HepG2 (cell line): ENCODE results near the gene ZNF189. TPM values are rescaled to one million over a fixed set of nuclear protein-coding genes. Genes with fewer than 3 reads are reported as not detected.
A peak's percentile ranks its signal among the peaks of the same experiment; 100 is the strongest.

Source experiments
- ATAC-seq: fragments of 200-7000 bp; cut with Tn5 transposase; 3 replicates; pipeline ENCODE4 v1.9.1; 2020; ENCODE audit warnings: mild to moderate bottlenecking, moderate library complexity
- BruUV-seq: library from RNA; stranded (reverse); fragments of 400-500 nt; replicated peaks from 2 replicates; lab custom pipeline; 2021; lab: Mats Ljungman, UMichigan
- CTCF ChIA-PET: fragments of 300-600 bp; formaldehyde crosslinking; extraction: SDS; loops from one replicate; lab custom pipeline; 2021; ENCODE audit warnings: low total read pairs, inconsistent platforms, low intra/inter-chr PET ratio; lab: Yijun Ruan, JAX
- POLR2A ChIA-PET: fragments of 350-600 bp; sonication (Branson Sonifier 250); formaldehyde crosslinking; loops from one replicate; lab custom pipeline; 2020; ENCODE audit warnings: antibody characterized with exemption, inconsistent platforms; lab: Yijun Ruan, JAX
- DNase-seq: peaks from one replicate; pipeline ENCODE4 v3.0.0-alpha.2; 2015; ENCODE audit warnings: low spot score
- FAIRE-seq: peaks from 3 replicates; lab custom pipeline; 2011; peaks lifted over from hg19 to GRCh38; lab: Jason Lieb, UNC
- H2AFZ ChIP-seq: one replicate; pipeline ENCODE4 v1.6.1; 2011; ENCODE audit warnings: low read length, inconsistent platforms
- H3K27ac ChIP-seq: fragments of 300-600 bp; 3 replicates; pipeline ENCODE4 v1.8.0; 2011; ENCODE audit warnings: mixed run types, mild to moderate bottlenecking, mixed read lengths, low read length, inconsistent platforms; ENCODE audit not compliant: insufficient read depth; ENCODE audit errors: extremely low read length
- H3K27me3 ChIP-seq, 2 experiments: fragments of 200-600 bp in 1 of 2; 2 replicates in 1 of 2; 3 replicates in 1 of 2; pipeline versions ENCODE4 v1.6.0 to v1.8.0; 2011; ENCODE audit warnings: low read length in 2 of 2, mild to moderate bottlenecking in 2 of 2, moderate library complexity in 2 of 2, inconsistent platforms in 1 of 2; ENCODE audit not compliant: insufficient read depth in 2 of 2, control insufficient read depth in 1 of 2
- H3K36me3 ChIP-seq, 2 experiments: fragments of 200-600 bp in 1 of 2; replicated peaks in 1 of 2; 2 replicates in 1 of 2; 3 replicates in 1 of 2; pipeline versions ENCODE4 v1.5.1 to v1.8.0; 2011; ENCODE audit warnings: low read length in 2 of 2, inconsistent platforms in 1 of 2; ENCODE audit not compliant: insufficient read depth in 2 of 2, control insufficient read depth in 1 of 2
- H3K4me1 ChIP-seq: 2 replicates; pipeline ENCODE4 v1.5.1; 2012; ENCODE audit warnings: low read length, inconsistent platforms; ENCODE audit not compliant: insufficient read depth
- H3K4me2 ChIP-seq: 2 replicates; pipeline ENCODE4 v1.6.0; 2011; ENCODE audit warnings: low read depth, low read length, inconsistent platforms
- H3K4me3 ChIP-seq, 3 experiments: fragments of 200-600 bp in 1 of 3; sonication (generic), shearing (Covaris generic) in 1 of 3; replicated peaks in 1 of 3; 2 replicates each; pipeline ENCODE4 v1.5.1; 2011 to 2016; ENCODE audit warnings: low read length in 3 of 3, inconsistent platforms in 2 of 3, low read depth in 2 of 3, mild to moderate bottlenecking in 2 of 3, control low read depth in 1 of 3, mixed read lengths in 1 of 3; ENCODE audit not compliant: insufficient read depth in 1 of 3
- H3K79me2 ChIP-seq: one replicate; pipeline ENCODE4 v1.6.1; 2011; ENCODE audit warnings: low read length, inconsistent platforms; ENCODE audit not compliant: insufficient read depth
- H3K9ac ChIP-seq: 2 replicates; pipeline ENCODE4 v1.6.0; 2011; ENCODE audit warnings: mild to moderate bottlenecking, low read depth, low read length, inconsistent platforms; ENCODE audit not compliant: insufficient read depth
- H3K9me3 ChIP-seq: 2 replicates; pipeline ENCODE4 v1.5.1; 2012; ENCODE audit warnings: mild to moderate bottlenecking, low read length
- H4K20me1 ChIP-seq: 2 replicates; pipeline ENCODE4 v1.6.0; 2011; ENCODE audit warnings: inconsistent platforms, mild to moderate bottlenecking, low read length, moderate library complexity; ENCODE audit not compliant: insufficient read depth
- BHLHE40 ChIP-seq: IDR thresholded peaks from 2 replicates; pipeline ENCODE4 v1.6.1; 2011; ENCODE audit warnings: low read length, improper control_type of control experiment
- DBP ChIP-seq: sonication (generic); formaldehyde crosslinking; IDR thresholded peaks from 2 replicates; pipeline ENCODE4 v1.4.0; 2020; ENCODE audit warnings: missing genetic modification reagents; ENCODE audit errors: not compliant biosample characterization
- GFI1 ChIP-seq: sonication (generic); formaldehyde crosslinking; IDR thresholded peaks from 2 replicates; pipeline ENCODE4 v1.5.0; 2020; ENCODE audit warnings: missing genetic modification reagents, mild to moderate bottlenecking, borderline replicate concordance
- HOXA5 ChIP-seq: sonication (generic); formaldehyde crosslinking; IDR thresholded peaks from 2 replicates; pipeline ENCODE4 v1.4.0; 2020; ENCODE audit warnings: missing genetic modification reagents
- HOXA9 ChIP-seq: sonication (generic); formaldehyde crosslinking; IDR thresholded peaks from 2 replicates; pipeline ENCODE4 v1.8.1; 2022; ENCODE audit warnings: missing genetic modification reagents, mild to moderate bottlenecking, moderate library complexity, borderline replicate concordance
- MTERF4 ChIP-seq: sonication (generic); formaldehyde crosslinking; IDR thresholded peaks from 2 replicates; pipeline ENCODE4 v1.8.0; 2023; ENCODE audit warnings: mild to moderate bottlenecking, missing genetic modification reagents
- NR2F2 ChIP-seq: IDR thresholded peaks from 2 replicates; pipeline ENCODE4 v1.6.1; 2012; ENCODE audit warnings: low read depth, inconsistent platforms, borderline replicate concordance
- PRMT3 ChIP-seq: sonication (generic); formaldehyde crosslinking; IDR thresholded peaks from 2 replicates; pipeline ENCODE4 v1.8.1; 2022; ENCODE audit warnings: low read depth, mild to moderate bottlenecking, moderate library complexity, missing genetic modification reagents, borderline replicate concordance
- SIX1 ChIP-seq: sonication (generic); formaldehyde crosslinking; IDR thresholded peaks from 2 replicates; pipeline ENCODE4 v1.4.0; 2020; ENCODE audit warnings: missing genetic modification reagents, borderline replicate concordance
- SKI ChIP-seq: fragments of 450-650 bp; IDR thresholded peaks from one replicate; pipeline ENCODE4 v1.6.1; 2018; ENCODE audit warnings: mild to moderate bottlenecking; ENCODE audit not compliant: partially characterized antibody
- SP1 ChIP-seq, 2 experiments: fragments of 450-650 bp in 1 of 2; sonication (generic) in 1 of 2; formaldehyde crosslinking in 1 of 2; IDR thresholded peaks; 2 replicates each; pipeline versions ENCODE4 v1.4.0 to v1.6.1; 2016 to 2020; ENCODE audit warnings: missing genetic modification reagents in 1 of 2
- SRSF9 ChIP-seq: fragments of 200-400 bp; formaldehyde crosslinking; IDR thresholded peaks from 2 replicates; pipeline ENCODE4 v1.6.1; 2018; ENCODE audit warnings: borderline replicate concordance, mild to moderate bottlenecking, low read depth, low read length; ENCODE audit not compliant: insufficient read depth, poor library complexity, severe bottlenecking
- STAG1 ChIP-seq: sonication (generic); formaldehyde crosslinking; IDR thresholded peaks from 2 replicates; pipeline ENCODE4 v1.4.0; 2020; ENCODE audit warnings: missing genetic modification reagents
- ZBTB21 ChIP-seq: sonication (generic); formaldehyde crosslinking; IDR thresholded peaks from 2 replicates; pipeline ENCODE4 v1.4.0; 2020; ENCODE audit warnings: missing genetic modification reagents
- ZNF629 ChIP-seq: sonication (generic); formaldehyde crosslinking; conservative IDR thresholded peaks from 2 replicates; pipeline ENCODE4 v1.5.0; 2020; ENCODE audit warnings: missing genetic modification reagents
- ZSCAN9 ChIP-seq: IDR thresholded peaks from 2 replicates; pipeline ENCODE4 v1.6.1; 2016; ENCODE audit warnings: borderline replicate concordance
- WGBS: methylation state at CpG from one replicate; pipeline ENCODE4 v1.1.6; 2017; ENCODE audit warnings: low lambda C conversion rate; 5-methylcytosine and 5-hydroxymethylcytosine counted together
- in situ Hi-C: cut with HindIII; loops from 2 replicates; pipeline ENCODE4 v1.10.0; 2017; ENCODE audit warnings: low pct_unique_long_range_greater_than_20kb; ENCODE audit not compliant: extremely low pct_ligation_motif_present
- intact Hi-C: fragments of 100-400 bp; cut with micrococcal nuclease; formaldehyde crosslinking; loops from one replicate; pipeline ENCODE4 v1.10.0; 2022; ENCODE audit not compliant: unreplicated experiment
- polyA plus RNA-seq, 8 experiments: library from polyadenylated mRNA; depleted of rRNA in 3 of 8; stranded (reverse) in 7 of 8; unstranded in 1 of 8; fragments of >200 nt; fragmentation: Illumina TruSeq in 4 of 8; extraction: Trizol in 4 of 8; gene quantifications; 2 replicates each; pipeline versions ENCODE4 v1.2.1 to v1.2.3, GENCODE V29; 2011 to 2016; ENCODE audit warnings: low read depth in 4 of 8, missing spikeins in 1 of 8, mixed read lengths in 1 of 8; ENCODE audit not compliant: insufficient read depth in 1 of 8
- total RNA-seq, 5 experiments: library from RNA; depleted of rRNA; stranded (reverse); fragments of >200 nt; fragmentation: Illumina TruSeq; extraction: Trizol; gene quantifications; 2 replicates each; pipeline ENCODE4 v1.2.3, GENCODE V29; 2016; ENCODE audit warnings: low read depth in 1 of 5
- TF ChIP-seq, protein P1 (sequence below): sonication (generic); formaldehyde crosslinking; IDR thresholded peaks from 2 replicates; pipeline ENCODE4 v1.5.1; 2020; ENCODE audit warnings: missing genetic modification reagents, mild to moderate bottlenecking, borderline replicate concordance
- TF ChIP-seq, protein P2 (sequence below): sonication (generic); formaldehyde crosslinking; IDR thresholded peaks from 2 replicates; pipeline ENCODE4 v1.8.0; 2022; ENCODE audit warnings: mild to moderate bottlenecking, missing genetic modification reagents, moderate library complexity
- TF ChIP-seq, protein P3 (sequence below): sonication (generic); formaldehyde crosslinking; IDR thresholded peaks from 2 replicates; pipeline ENCODE4 v1.5.1; 2020; ENCODE audit warnings: missing genetic modification reagents, mild to moderate bottlenecking, borderline replicate concordance

Gene ZNF189
- total and polyA plus RNA-seq, 2 of the 13 experiments (the other 11 are each of a cell fraction or from before 2014, with no cell fraction given) = 8.4 to 50.0 TPM

DNA sequence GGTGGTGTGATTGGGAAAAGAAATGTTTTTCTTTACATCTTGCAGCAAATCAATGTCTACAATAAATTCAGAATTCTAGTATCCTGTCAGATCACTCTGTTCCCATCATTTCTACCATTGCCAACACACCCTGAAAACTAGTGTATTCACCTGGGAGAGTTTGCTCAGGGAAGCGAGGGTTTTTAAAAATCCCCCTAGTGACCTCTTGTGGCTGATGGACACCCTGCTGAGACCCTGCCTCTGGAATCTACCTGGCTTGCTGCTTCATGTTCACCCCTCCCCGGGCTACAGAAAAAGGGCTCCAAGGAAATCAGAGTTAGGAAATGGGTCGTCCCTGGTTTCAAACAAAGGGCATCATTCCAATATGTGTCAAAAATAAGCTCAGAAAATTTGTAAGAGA, 58.4 kb downstream of the ZNF189 start:
- no peaks in the 10 kb centered on the region for H3K79me2 ChIP-seq
- H3K4me3 ChIP-seq = no peak overlapping the region
- POLR2A ChIA-PET = interaction anchor here (1.3 kb wide), 1 partner anchor 11 kb away, joined by 3 read pairs; no protein-coding TSS in a partner anchor
- no peak overlapping the region for H2AFZ ChIP-seq
- H3K4me1 ChIP-seq = peaks cover 62% of the 10 kb centered on the region
- no TSS peak for BruUV-seq
- 20% methylated on average over 3 of the region's 3 CpGs for WGBS
- H3K27ac ChIP-seq = no peak overlapping the region
- H3K27me3 ChIP-seq = no peaks in the 10 kb centered on the region
- intact Hi-C loops = loop anchor here (1.0 to 5.0 kb wide), 5 partner anchors 59 to 745 kb away; partner anchors contain the start of genes MRPL50 and ZNF189
- no peak overlapping the region for H3K9ac ChIP-seq
- no peak overlapping the region for H3K4me2 ChIP-seq
- DNase-seq (peak; percentile 70), ATAC-seq (peak; percentile 89), FAIRE-seq (peak; percentile 71)
- in situ Hi-C loops = loop anchor here (5.0 kb wide), 3 partner anchors 60 to 180 kb away; partner anchors contain the start of genes MRPL50, RNF20 and ZNF189
- H3K9me3 ChIP-seq = peaks cover 17% of the 10 kb centered on the region
- CTCF ChIA-PET = interaction anchor here (1.0 to 2.8 kb wide), 4 partner anchors 68 to 337 kb away, joined by 5 to 12 read pairs (median 7); no protein-coding TSS in a partner anchor
- H3K36me3 ChIP-seq = no peaks in the 10 kb centered on the region
- no peaks in the 10 kb centered on the region for H4K20me1 ChIP-seq
- TF ChIP-seq, protein P1, sequence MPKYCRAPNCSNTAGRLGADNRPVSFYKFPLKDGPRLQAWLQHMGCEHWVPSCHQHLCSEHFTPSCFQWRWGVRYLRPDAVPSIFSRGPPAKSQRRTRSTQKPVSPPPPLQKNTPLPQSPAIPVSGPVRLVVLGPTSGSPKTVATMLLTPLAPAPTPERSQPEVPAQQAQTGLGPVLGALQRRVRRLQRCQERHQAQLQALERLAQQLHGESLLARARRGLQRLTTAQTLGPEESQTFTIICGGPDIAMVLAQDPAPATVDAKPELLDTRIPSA (CRISPR knock-in tag) = no peak
- TF ChIP-seq PRMT3 (CRISPR knock-in tag) (no peak), SP1 (IDR thresholded peaks at IDR 0.05) (no peak), SP1 (CRISPR knock-in tag; IDR thresholded peaks at IDR 0.05) (no peak), STAG1 (CRISPR knock-in tag) (peak; percentile 90), SKI (no peak), ZSCAN9 (no peak), GFI1 (CRISPR knock-in tag) (no peak), ZBTB21 (no peak), DBP (CRISPR knock-in tag) (no peak), ZNF629 (CRISPR knock-in tag) (no peak), MTERF4 (CRISPR knock-in tag) (no peak), NR2F2 (no peak), BHLHE40 (no peak), SRSF9 (no peak), HOXA5 (CRISPR knock-in tag) (no peak), SIX1 (CRISPR knock-in tag) (0 out of 2 replicates have a peak, but pooled peaks have one; percentile 28), HOXA9 (CRISPR knock-in tag) (no peak)
- TF ChIP-seq, protein P2, sequence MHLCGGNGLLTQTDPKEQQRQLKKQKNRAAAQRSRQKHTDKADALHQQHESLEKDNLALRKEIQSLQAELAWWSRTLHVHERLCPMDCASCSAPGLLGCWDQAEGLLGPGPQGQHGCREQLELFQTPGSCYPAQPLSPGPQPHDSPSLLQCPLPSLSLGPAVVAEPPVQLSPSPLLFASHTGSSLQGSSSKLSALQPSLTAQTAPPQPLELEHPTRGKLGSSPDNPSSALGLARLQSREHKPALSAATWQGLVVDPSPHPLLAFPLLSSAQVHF (CRISPR knock-in tag) = no peak
- TF ChIP-seq, protein P3, sequence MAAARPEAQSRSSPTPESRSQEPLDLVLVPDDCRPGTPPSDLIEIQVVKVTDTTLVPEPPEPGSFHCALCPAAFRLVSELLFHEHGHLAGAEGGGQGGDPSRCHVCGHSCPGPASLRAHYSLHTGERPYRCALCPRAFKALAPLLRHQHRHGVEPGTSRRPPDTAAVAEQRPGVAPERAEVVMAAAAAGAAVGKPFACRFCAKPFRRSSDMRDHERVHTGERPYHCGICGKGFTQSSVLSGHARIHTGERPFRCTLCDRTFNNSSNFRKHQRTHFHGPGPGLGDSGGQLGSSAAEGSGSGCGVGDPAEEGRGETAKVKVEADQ (CRISPR knock-in tag) = no peak
